Islet precursor cell (in vitro differentiated cells): ENCODE data around the gene ANKRD28.
"Not testable (repeated sequence)": the region's sequence is repeated elsewhere in the genome, so short reads cannot be mapped to it uniquely, and the experiment has no call there.

Source experiments
- DNase-seq: peaks from one replicate; pipeline ENCODE4 v3.0.0-alpha.2; 2018

The ANKRD28 gene

GRCh38 chr3:15797642-15798303, at the start of gene ANKRD28:
TSS of gene ANKRD28 (minus strand) at chr3:15797979. CDS start at chr3:15796521, 1,458 bp downstream.
- peak; percentile 73 for DNase-seq

DNA sequence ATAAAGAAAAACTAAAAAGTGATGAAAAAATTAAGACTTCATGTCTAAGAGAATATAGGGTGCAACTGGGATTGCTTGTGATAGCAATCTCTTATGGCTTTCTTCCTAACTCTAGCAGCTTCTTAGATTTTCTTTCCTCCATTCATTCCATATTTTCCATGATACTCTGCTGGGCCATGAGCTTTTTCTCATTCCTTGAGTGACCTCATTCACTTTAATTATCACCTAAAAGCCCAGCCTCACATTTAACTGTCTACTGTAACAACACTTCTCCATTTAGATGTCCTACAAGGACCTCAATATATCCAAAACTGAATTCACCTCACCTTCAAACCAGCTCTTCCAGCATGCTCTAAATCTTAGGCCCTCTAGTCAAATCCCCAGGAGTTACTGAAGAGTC, 49.5 kb upstream of the ANKRD28 start:
- DNase-seq = no peak

DNA sequence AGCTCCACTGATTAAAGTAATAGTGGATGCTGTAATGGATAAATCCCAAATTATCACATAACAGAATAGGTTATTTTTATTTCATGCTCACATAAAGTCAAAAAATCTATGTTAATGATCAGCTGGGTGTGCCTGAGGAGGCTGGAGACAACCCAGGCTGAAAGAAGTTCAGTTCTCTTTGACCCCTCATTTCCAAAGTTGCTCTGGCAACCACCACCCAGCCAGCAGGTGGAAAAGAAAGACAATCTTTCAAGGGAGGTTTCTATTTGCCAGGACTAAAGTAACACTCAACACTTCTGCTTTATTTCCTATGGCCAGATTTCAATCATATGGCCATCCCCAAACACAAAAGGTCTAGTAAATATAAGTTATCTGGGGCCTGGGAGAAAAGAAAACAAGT, 48.8 kb upstream of the ANKRD28 start:
- DNase-seq = no peak

- DNase-seq = no peak
Observed at GRCh38 chr3:15845475-15845874, 47.7 kb upstream of the ANKRD28 start.

GRCh38 chr3:15844889-15845288, 47.1 kb upstream of the ANKRD28 start:
- DNase-seq = no peak

DNA sequence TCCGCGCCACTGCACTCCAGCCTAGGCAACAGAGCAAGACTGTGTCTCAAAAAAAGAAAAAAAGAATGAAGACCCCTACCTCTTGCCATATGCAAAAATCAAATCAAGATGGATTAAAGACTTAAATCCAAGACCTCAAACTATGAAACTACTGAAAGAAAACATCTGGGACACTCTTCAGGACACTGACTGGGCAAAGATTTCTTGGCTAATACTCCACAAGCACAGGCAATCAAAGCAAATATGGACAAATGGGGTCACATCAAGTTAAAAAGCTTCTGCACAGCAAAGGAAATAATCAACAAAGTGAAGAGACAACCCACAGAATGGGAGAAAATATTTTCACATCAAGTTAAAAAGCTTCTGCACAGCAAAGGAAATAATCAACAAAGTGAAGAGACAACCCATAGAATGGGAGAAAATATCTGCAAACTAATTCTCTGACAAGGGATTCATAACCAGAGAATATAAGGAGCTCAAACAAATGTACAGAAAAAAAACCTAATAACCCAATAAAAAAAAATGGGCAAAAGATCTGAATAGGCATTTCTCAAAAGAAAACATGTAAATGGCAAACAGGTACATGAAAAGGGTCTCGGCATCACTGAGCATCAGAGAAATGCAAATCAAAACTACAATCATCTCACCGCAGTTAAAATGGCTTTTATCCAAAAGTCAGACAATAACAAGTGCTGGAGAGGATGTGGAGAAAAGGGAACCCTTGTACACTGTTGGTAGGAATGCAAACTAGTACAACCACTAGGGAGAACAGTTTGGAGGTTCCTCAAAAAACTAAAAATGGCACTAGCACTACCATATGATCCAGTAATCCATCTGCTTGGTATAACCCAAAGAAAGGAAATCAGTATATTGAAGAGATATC, 43.6 kb upstream of the ANKRD28 start:
- DNase-seq = not testable (repeated sequence)

- DNase-seq = no peak
Observed at GRCh38 chr3:15839568-15839967, 41.8 kb upstream of the ANKRD28 start.

DNA sequence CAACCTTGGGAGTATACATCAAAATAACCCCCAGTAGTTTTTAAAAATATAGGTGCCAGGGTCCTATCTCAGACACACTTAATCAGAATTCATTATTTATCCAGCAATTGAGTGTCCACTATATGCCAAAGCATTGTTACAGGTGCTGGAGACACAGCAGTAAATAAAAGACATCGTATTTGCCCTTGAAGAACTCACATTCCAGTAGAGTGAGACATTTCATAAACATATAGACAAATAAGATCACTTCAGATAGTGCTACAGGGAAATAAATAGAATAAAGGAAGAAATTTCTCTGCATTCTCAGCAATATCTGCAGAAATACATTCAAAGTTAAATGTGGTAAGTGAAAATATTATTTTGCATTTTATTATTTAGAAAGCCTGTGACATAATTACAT, 34.1 kb upstream of the ANKRD28 start:
- DNase-seq = no peak

DNA sequence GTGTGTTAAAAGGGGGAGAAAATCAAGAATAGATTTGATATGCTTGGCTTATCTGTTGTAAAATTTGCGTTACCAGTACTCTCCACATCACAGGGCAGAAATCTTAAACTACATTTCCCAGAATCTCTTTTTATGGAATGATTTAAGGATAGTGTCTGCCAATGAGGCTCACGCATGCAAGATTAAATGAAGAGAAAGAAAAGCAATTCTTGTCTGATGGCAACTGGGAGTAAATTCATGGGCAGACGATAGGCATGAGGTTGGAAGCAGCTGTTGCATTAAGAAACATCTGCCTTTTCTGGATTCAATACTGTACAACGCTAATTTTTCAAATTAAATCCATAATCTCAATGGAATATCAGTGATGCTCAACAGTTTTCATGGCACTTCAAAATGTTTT, 27.2 kb upstream of the ANKRD28 start:
- no peak for DNase-seq

DNA sequence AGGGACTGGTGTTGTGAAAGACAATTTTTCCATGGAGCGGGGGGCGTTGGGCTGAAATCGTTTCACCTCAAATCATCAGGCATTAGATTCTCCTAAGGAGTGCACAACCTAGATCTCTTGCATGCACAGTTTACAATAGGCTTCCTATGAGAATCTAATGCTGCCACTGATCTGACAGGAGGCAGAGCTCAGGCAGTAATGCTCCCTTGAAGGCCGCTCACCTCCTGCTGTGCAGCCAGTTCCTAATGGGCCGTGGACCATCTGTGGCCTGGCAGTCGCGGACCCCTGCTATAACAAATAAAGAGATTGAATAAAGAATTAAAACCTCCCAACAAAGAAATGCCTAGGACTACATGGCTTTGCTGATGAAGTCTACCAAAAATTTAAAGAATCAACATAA, 25.3 kb upstream of the ANKRD28 start:
- no peak for DNase-seq

DNA sequence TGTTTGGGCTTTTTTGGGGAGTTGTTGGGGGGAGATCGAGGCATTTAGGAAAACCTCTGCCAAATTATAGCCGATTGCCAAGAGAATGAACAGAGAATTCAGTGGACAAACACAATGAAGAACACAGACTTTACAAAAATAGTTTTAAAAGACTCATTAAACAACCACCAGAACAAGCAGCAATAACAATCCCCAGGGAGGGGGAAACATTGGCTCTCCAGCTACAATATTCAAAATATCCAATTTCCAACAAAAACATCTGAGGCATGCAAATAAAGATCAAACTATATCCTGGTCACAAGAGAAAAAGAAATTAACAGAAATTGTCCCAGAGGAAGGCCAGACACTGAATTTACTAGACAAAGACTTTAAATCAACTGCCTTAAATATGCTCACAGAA, 24.5 kb upstream of the ANKRD28 start:
- DNase-seq = no peak

DNA sequence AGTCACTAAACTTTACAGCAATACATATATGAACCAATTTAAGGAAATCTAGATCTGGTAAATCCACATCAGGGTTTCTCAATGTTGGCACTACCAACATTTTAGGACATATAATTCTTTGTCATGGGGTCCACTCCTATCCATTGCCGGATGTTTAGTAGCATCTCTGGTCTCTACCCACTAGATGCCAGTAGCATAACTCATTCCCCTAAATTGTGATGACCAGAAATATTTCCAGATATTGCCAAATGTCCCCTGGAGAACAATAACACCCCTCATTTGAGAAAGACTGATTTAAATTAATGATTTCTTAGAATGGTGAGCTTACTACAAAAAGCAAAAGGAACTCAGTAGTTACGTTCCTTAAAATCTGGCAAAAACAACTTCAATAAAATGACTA, 23.1 kb upstream of the ANKRD28 start:
- DNase-seq = no peak

DNA sequence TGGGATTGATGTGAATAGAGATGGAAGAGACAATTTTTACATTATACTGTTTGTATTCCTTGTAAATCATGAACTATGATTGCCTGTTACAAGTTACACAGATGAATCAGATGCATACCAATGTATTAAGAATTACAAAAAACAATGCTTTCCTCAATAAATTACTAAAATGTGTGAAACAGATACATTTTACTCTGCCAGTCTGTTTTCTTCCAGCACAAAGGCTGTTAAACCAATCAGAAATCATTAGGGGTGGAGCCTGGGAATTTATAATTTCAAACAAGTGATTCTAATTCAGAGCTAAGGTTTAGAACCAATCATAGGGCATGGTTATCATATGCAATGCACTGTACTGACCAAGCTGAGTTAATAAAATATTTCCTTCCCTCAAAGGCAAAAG, 21.8 kb upstream of the ANKRD28 start:
- no peak for DNase-seq

DNA sequence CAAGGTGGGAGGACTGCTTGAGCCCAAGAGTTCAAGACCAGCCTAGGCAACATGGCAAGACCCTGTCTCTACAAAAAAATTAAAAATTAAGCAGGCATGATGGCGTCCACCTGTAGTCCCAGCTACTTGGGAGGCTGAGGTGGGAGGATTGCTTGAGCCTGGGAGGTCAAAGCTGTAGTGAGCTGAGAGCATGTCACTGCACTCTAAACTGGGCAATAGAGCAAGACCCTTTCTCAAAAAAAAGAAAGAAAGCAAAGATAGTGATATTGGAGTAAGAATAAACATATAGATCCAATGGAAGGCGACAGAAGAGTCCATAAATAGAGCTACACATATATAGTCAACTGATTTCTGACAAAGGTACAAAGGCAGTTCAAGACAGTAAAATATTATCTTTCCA, 21.3 kb upstream of the ANKRD28 start:
- no peak for DNase-seq

- no peak for DNase-seq
Observed at GRCh38 chr3:15815696-15816095, 17.9 kb upstream of the ANKRD28 start.

- not testable (repeated sequence) for DNase-seq
Observed at GRCh38 chr3:15813079-15813478, 15.3 kb upstream of the ANKRD28 start.

DNA sequence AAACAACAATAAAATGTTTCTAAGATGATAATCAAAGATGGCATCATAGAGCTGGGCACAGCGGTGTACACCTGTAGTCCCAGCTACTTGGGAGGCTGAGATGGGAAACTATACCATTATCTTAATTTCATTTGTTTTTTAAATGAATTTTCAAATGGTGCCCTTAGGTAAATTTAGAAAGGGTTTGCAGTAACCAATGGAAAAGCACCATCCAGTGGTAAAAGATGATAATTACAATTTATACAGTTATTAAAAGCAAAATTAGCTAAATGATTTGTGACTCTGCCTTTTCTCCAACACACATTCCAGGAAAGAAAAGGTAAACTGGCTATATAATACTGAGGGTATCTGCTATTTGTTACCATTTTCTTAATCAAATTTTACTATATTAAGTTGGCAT, 14.4 kb upstream of the ANKRD28 start:
- no peak for DNase-seq

DNA sequence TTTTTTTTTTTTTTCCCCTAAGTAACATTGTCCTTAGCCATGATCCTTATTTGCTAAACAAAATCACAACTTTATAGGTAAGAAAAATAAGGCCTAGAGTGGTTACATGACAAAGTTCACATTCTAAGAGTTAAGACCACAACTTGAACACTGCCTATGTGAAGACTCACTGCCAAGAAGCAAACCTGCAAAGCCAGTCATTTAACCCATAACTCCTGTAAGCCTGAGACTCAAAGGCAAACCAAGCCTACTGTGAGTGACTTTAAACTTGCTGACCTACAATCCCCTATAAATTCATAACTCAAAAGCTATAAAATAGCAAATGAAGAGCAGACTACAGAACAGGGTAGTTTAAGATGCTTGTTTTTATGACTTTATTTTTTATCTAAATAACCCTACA, 12.9 kb upstream of the ANKRD28 start:
- DNase-seq = no peak

DNA sequence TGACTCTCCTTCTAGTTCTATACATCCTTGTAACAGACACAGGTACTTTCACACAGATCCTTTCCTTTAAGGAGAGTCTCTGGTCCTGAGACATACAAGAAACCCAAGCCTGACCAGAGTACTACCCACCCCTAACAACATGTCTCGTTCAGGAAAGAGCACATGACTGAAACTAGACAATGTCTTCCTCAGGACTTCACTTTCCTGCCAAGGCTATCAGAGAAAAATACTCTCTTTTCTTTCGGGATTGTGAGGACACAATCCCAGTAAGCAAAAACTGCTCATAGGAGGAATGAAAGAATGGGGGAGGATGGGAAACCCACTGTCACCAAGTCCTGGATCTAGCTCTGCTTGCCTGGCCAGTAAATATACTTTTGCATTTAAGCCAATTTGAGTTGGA, 11.5 kb upstream of the ANKRD28 start:
- no peak for DNase-seq

DNA sequence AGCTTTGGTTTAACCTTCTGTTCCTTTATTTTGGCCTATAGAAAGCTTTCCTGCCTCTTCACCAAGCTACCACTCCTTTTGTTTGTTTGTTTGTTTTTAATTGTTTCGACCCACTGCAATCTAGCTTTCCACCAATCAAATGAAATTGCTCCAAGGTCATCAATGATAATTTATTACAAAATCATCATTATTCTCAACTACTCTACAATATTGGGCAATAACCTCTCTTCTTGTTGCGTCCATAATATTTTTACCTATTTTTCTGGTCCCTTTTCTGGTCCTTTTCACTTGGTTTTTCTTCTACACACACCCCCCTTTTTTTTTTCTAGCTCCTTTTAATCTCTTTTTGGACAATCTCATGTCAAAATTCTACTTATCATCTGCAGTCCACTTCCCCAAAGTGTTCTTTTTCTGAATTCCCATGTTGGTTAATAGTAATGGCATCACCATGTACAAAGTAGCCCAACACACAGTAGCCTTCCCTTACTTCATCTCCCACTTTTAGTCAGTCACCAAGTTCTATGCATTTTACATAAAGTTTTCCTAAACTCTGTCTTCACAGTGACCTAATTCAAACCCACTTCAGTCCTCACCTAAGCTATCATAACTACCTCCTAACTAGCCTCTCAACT, 11.0 kb upstream of the ANKRD28 start:
- no peak for DNase-seq

DNA sequence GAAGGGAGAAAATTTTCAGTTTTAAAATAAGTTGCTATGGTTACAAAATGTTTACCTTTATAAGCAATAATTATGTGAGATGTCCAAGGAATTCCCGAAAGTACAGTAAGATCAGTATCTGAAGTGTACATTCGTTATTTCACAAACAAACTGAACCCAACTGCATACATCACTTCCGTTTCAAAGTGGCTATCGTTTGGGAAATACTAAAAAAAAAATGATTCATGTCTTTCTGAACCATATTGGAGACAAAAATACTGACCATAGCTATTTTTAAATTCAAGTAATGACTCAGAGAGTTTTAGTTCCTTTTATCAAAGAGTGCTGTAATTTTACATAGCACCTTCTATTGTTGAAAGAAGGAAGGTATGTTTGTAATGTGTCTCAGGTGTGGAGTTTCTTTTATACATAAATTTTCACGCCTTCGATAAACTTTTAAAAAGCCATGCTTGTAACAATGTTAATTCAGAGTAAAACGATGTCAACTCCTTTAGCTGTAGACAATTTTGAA, 8.0 kb upstream of the ANKRD28 start:
- no peak for DNase-seq

- no peak for DNase-seq
Observed at GRCh38 chr3:15804553-15805095, 6.8 kb upstream of the ANKRD28 start.

- DNase-seq = no peak
Observed at GRCh38 chr3:15803921-15804320, 6.1 kb upstream of the ANKRD28 start.
